ENCODE measurements around the gene ENC1.

GRCh38 chr5:74667396-74667795 lies 26.9 kb upstream of the ENC1 start:
- TF ChIP-seq GATA2 (IDR thresholded peaks at IDR 0.05; ENCODE audit: low read depth, low read length) (no peak), GATA3 (IDR thresholded peaks at IDR 0.05; ENCODE audit: low read depth, low read length) (no peak)
